ENCODE measurements around the gene RBBP4.
"Not testable (repeated sequence)": the region's sequence is repeated elsewhere in the genome, so short reads cannot be mapped to it uniquely, and the experiment has no call there.

DNA sequence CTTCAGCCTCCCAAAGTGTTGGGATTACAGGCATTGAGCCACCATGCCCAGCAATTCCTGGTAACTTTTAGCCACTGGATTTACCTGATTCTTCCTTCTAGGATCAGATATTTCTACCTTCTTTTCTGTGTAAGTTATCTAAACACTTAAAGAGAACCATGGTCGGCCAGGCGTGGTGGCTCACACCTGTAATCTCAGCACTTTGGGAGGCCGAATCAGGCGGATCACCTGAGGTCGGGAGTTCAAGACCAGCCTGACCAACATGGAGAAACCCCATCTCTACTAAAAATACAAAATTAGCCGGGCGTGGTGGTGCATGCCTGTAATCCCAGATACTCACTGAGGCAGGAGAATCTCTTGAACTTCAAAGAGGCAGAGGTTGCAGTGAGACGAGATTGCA, 46.0 kb downstream of the RBBP4 start:
- TF ChIP-seq EP300 (IDR thresholded peaks at IDR 0.05; ENCODE audit: low read depth); CTCF (IDR thresholded peaks at IDR 0.05); POLR2A (IDR thresholded peaks at IDR 0.05); POLR2AphosphoS5 (IDR thresholded peaks at IDR 0.05): not testable (repeated sequence)

All from transverse colon (tissue), 4 donors.